K562 (cell line): ENCODE results near the gene ADNP. TPM values are rescaled to one million over a fixed set of nuclear protein-coding genes. Genes with fewer than 3 reads are reported as not detected.

Source experiments
- CREB3L1 ChIP-seq: fragments of 450-650 bp; IDR thresholded peaks from 2 replicates; pipeline ENCODE4 v1.6.1; 2014; ENCODE audit warnings: low read depth, mild to moderate bottlenecking, moderate library complexity, borderline replicate concordance
- FOXK2 ChIP-seq, 2 experiments: fragments of 450-650 bp; IDR thresholded peaks in 1 of 2; conservative IDR thresholded peaks in 1 of 2; 2 replicates each; pipeline ENCODE4 v1.6.1; 2016; ENCODE audit warnings: low read depth in 2 of 2, mild to moderate bottlenecking in 1 of 2
- HDGF ChIP-seq: fragments of 450-650 bp; IDR thresholded peaks from 2 replicates; pipeline ENCODE4 v1.6.1; 2016
- HLTF ChIP-seq: fragments of 450-650 bp; IDR thresholded peaks from 2 replicates; pipeline ENCODE4 v1.6.1; 2016
- ILF3 ChIP-seq: fragments of 450-650 bp; IDR thresholded peaks from 2 replicates; pipeline ENCODE4 v1.6.1; 2018; ENCODE audit warnings: antibody characterized with exemption, mild to moderate bottlenecking, moderate library complexity, borderline replicate concordance
- IRF9 ChIP-seq: fragments of 450-650 bp; IDR thresholded peaks from 2 replicates; pipeline ENCODE4 v1.6.1; 2016; ENCODE audit warnings: missing biosample characterization, missing genetic modification characterization
- KAT8 ChIP-seq: fragments of 450-650 bp; IDR thresholded peaks from 2 replicates; pipeline ENCODE4 v1.6.1; 2016; ENCODE audit warnings: low read depth, mild to moderate bottlenecking
- MEIS2 ChIP-seq: fragments of 450-650 bp; IDR thresholded peaks from 2 replicates; pipeline ENCODE4 v1.6.1; 2014; ENCODE audit warnings: mild to moderate bottlenecking; ENCODE audit not compliant: partially characterized antibody
- MTA1 ChIP-seq: fragments of 450-650 bp; IDR thresholded peaks from 2 replicates; pipeline ENCODE4 v1.6.1; 2017; ENCODE audit warnings: borderline replicate concordance
- NBN ChIP-seq: fragments of 450-650 bp; IDR thresholded peaks from 2 replicates; pipeline ENCODE4 v1.6.1; 2016; ENCODE audit warnings: low read depth, mild to moderate bottlenecking
- PHTF2 ChIP-seq: fragments of 250-450 bp; sonication (Bioruptor Pico); IDR thresholded peaks from 2 replicates; pipeline ENCODE4 v1.5.0; 2021; ENCODE audit warnings: mild to moderate bottlenecking
- SIN3B ChIP-seq: fragments of 450-650 bp; IDR thresholded peaks from 2 replicates; pipeline ENCODE4 v1.6.1; 2017; ENCODE audit warnings: low read depth, mild to moderate bottlenecking, moderate library complexity
- TAF7 ChIP-seq: fragments of 450-650 bp; IDR thresholded peaks from 2 replicates; pipeline ENCODE4 v1.6.1; 2016; ENCODE audit warnings: missing genetic modification characterization, missing compliant biosample characterization
- TCF7L2 ChIP-seq: fragments of 150-350 bp; IDR thresholded peaks from 2 replicates; pipeline ENCODE4 v1.6.1; 2016; ENCODE audit warnings: low read depth, mild to moderate bottlenecking, low read length, moderate library complexity
- TFE3 ChIP-seq: fragments of 450-650 bp; formaldehyde crosslinking; IDR thresholded peaks from 2 replicates; pipeline ENCODE4 v1.4.0; 2020; ENCODE audit warnings: mild to moderate bottlenecking, mixed read lengths
- THRB ChIP-seq: fragments of 450-650 bp; formaldehyde crosslinking; conservative IDR thresholded peaks from 2 replicates; pipeline ENCODE4 v1.4.0; 2022; ENCODE audit warnings: mild to moderate bottlenecking, missing genetic modification characterization
- YY1 ChIP-seq, 3 experiments: IDR thresholded peaks; 2 replicates each; pipeline ENCODE4 v1.6.1; 2011; ENCODE audit warnings: low read length in 2 of 3, mild to moderate bottlenecking in 2 of 3, moderate library complexity in 2 of 3, borderline replicate concordance in 1 of 3, control low read depth in 1 of 3, low read depth in 1 of 3; ENCODE audit not compliant: insufficient read depth in 3 of 3, insufficient replicate concordance in 2 of 3, control insufficient read depth in 1 of 3, insufficient read length in 1 of 3; ENCODE audit errors: extremely low read depth in 1 of 3
- ZBTB12 ChIP-seq: fragments of 250-450 bp; sonication (Bioruptor Pico); IDR thresholded peaks from 2 replicates; pipeline ENCODE4 v1.4.0; 2020
- ZBTB8A ChIP-seq: fragments of 450-650 bp; IDR thresholded peaks from 2 replicates; pipeline ENCODE4 v1.6.1; 2018; ENCODE audit warnings: mild to moderate bottlenecking, moderate library complexity; ENCODE audit not compliant: partially characterized antibody
- ZNF3 ChIP-seq: fragments of 250-450 bp; sonication (Bioruptor Pico); IDR thresholded peaks from 2 replicates; pipeline ENCODE4 v1.5.0; 2021; ENCODE audit warnings: mild to moderate bottlenecking, moderate library complexity
- ZNF785 ChIP-seq: fragments of 250-450 bp; sonication (Bioruptor Pico); IDR thresholded peaks from 2 replicates; pipeline ENCODE4 v1.4.0; 2020; ENCODE audit warnings: mild to moderate bottlenecking
- polyA plus RNA-seq, 8 experiments: library from polyadenylated mRNA; depleted of rRNA in 4 of 8; stranded (reverse) in 5 of 8; unstranded in 3 of 8; fragments of >200 nt; fragmentation: Nextera tagmentation in 2 of 8; fragmentation: Illumina TruSeq in 1 of 8; extraction: Ambion mirVana in 2 of 8; extraction: Trizol in 1 of 8; gene quantifications; 2 replicates each; pipeline versions ENCODE4 v1.2.1 to v1.2.3, GENCODE V29; 2011 to 2014; ENCODE audit warnings: inconsistent platforms in 1 of 8, missing spikeins in 1 of 8
- total RNA-seq, 7 experiments: library from RNA; depleted of rRNA in 6 of 7; stranded (reverse); fragments of >200 nt in 6 of 7; fragmentation: Illumina TruSeq in 2 of 7; extraction: Trizol in 2 of 7; gene quantifications; 2 replicates each; pipeline versions ENCODE4 v1.2.1 to v1.2.3, GENCODE V29; 2011 to 2021; ENCODE audit warnings: low replicate concordance in 1 of 7

Gene ADNP
- total and polyA plus RNA-seq, 9 of the 15 experiments (the other 6 are each of a cell fraction or from before 2014, with no cell fraction given), result 17.8 to 59.9 (median 25.3) TPM

- TF ChIP-seq CREB3L1 (no peak), PHTF2 (CRISPR knock-in tag) (no peak), ZNF785 (CRISPR knock-in tag) (no peak), HLTF (no peak), ILF3 (no peak), NBN (no peak), ZNF3 (CRISPR knock-in tag) (no peak), HDGF (no peak), MTA1 (no peak), TFE3 (CRISPR knock-in tag) (no peak), IRF9 (tag) (no peak), MEIS2 (no peak), ZBTB12 (CRISPR knock-in tag) (peak; percentile 69; the same call in 1 of the 2 replicates), YY1 (IDR thresholded peaks at IDR 0.05; ENCODE audit: borderline replicate concordance in 1 of 3, control insufficient read depth in 1 of 3, extremely low read depth in 1 of 3, insufficient read depth in 3 of 3, insufficient read length in 1 of 3, insufficient replicate concordance in 2 of 3, low read depth in 1 of 3, low read length in 2 of 3) (peak in 1 of 3 experiments; percentile 41), SIN3B (peak; percentile 99), FOXK2 (conservative IDR thresholded peaks at IDR 0.05 in 1 of 2, IDR thresholded peaks at IDR 0.05 in 1 of 2; ENCODE audit: low read depth in 2 of 2) (peak; percentile 66 to 100), KAT8 (no peak), ZBTB8A (no peak), THRB (CRISPR knock-in tag) (no peak), TAF7 (tag) (no peak), TCF7L2 (peak; percentile 94)
Measured at GRCh38 chr20:50958615-50959542, 27.6 kb upstream of the ADNP start, which contains the start of gene MOCS3 (continued).
